Measurements from ENCODE around the gene SLC23A2. TPM values are rescaled to one million over a fixed set of nuclear protein-coding genes. Genes with fewer than 3 reads are reported as not detected.

Gene SLC23A2
- polyA plus RNA-seq, 3 donors = 3.3 to 28.4 (median 6.4) TPM

DNA sequence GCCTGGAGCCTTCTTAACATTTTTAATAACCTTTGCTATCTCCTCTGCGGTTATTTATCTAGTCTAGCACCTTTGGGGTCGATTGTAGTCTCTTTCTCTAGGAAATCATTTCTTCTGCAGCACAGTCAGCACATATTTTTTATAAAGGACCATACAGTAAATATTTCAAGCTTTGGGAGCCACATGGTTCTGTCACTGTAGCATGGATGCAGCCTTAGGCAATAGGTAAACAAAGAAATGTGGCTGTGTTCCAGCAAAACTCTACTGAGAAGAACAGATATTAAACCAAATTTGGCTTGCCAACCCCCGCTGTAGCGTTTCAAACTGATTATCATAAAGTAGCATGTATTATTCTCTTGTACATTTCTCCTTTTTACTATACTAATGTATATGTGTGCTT is 95.7 kb downstream of the SLC23A2 start:
- H4K20me1 ChIP-seq (ENCODE audit: insufficient read depth, low read length) = peaks cover 34% of the 10 kb centered on the region
- H3K9ac ChIP-seq (ENCODE audit: insufficient read depth, low read length, poor library complexity, severe bottlenecking) = no peak overlapping the region
- Mint-ChIP-seq H3K36me3 (peaks cover 49 to 72% of the 10 kb centered on the region in 2 donors), H3K4me1 (no peaks in the 10 kb centered on the region), H3K9me3 (peaks cover 0 to 2% (median 0%) of the 10 kb centered on the region in 7 donors), H3K27me3 (ENCODE audit: low read depth in 3 of 3) (peaks cover 0 to 1% (median 0%) of the 10 kb centered on the region in 3 donors), H3K27ac (no peak overlapping the region), H3K4me3 (no peak overlapping the region)
- peaks cover 21 to 78% of the 10 kb centered on the region in 2 donors for H3K36me3 ChIP-seq (replicated peaks in 1 of 2; ENCODE audit: control insufficient read depth in 1 of 2, insufficient read depth in 2 of 2, low read length in 2 of 2)
- H3K9me3 ChIP-seq (replicated peaks in 1 of 2; ENCODE audit: control insufficient read depth in 1 of 2, insufficient read depth in 1 of 2, low read length in 2 of 2) = no peaks in the 10 kb centered on the region
- H3K4me3 ChIP-seq (replicated peaks in 1 of 3; ENCODE audit: low read depth in 2 of 3, low read length in 3 of 3) = no peak overlapping the region
- no peak overlapping the region for H2AFZ ChIP-seq (ENCODE audit: insufficient read depth, low read depth, low read length, poor library complexity, severe bottlenecking)
- H3K27me3 ChIP-seq (ENCODE audit: control insufficient read depth in 2 of 2, insufficient read depth in 2 of 2, low read length in 2 of 2) = no peaks in the 10 kb centered on the region
- no peaks in the 10 kb centered on the region for H3K4me1 ChIP-seq (ENCODE audit: control insufficient read depth in 1 of 2, insufficient read depth in 2 of 2, low read length in 2 of 2)
- TF ChIP-seq, protein P1, sequence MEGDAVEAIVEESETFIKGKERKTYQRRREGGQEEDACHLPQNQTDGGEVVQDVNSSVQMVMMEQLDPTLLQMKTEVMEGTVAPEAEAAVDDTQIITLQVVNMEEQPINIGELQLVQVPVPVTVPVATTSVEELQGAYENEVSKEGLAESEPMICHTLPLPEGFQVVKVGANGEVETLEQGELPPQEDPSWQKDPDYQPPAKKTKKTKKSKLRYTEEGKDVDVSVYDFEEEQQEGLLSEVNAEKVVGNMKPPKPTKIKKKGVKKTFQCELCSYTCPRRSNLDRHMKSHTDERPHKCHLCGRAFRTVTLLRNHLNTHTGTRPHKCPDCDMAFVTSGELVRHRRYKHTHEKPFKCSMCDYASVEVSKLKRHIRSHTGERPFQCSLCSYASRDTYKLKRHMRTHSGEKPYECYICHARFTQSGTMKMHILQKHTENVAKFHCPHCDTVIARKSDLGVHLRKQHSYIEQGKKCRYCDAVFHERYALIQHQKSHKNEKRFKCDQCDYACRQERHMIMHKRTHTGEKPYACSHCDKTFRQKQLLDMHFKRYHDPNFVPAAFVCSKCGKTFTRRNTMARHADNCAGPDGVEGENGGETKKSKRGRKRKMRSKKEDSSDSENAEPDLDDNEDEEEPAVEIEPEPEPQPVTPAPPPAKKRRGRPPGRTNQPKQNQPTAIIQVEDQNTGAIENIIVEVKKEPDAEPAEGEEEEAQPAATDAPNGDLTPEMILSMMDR (IDR thresholded peaks at IDR 0.05) = no peak
- peaks cover 8% of the 10 kb centered on the region for H3K79me2 ChIP-seq (ENCODE audit: insufficient read depth, low read length)
- WGBS (ENCODE audit: insufficient coverage) = 100% methylated on average over 2 of the region's 4 CpGs
- H3K27ac ChIP-seq (ENCODE audit: low read depth in 1 of 2, low read length in 2 of 2) = no peak overlapping the region
- DNase-seq = no peak
- no peak overlapping the region for H3K4me2 ChIP-seq (replicated peaks; ENCODE audit: extremely low read depth, low read length, poor library complexity, severe bottlenecking)
- intact Hi-C loops (cut with micrococcal nuclease) = no loop called here

DNA sequence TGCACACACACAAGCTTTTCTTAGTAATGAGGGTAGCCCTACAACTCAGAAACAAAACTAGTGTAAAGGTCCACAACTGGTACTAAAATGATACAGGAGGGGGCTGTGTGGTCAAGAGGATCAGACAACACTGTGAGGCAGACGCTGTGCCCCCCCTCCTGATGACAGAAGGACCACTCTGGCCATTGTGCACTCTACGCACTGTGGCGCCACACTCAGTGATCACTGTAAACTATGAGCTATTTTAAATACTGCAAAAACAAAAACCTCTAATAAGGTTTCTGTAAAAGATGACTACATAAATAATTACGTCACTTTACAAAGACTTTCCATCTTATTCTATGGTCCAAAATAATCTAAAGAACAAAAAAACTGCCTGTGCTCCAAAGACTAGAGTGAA is 96.1 kb downstream of the SLC23A2 start:
- Histone ChIP-seq H3K4me1 (ENCODE audit: control insufficient read depth in 1 of 2, insufficient read depth in 2 of 2, low read length in 2 of 2) (no peaks in the 10 kb centered on the region), H3K79me2 (ENCODE audit: insufficient read depth, low read length) (peaks cover 8% of the 10 kb centered on the region), H3K27me3 (ENCODE audit: control insufficient read depth in 2 of 2, insufficient read depth in 2 of 2, low read length in 2 of 2) (no peaks in the 10 kb centered on the region), H3K27ac (ENCODE audit: low read depth in 1 of 2, low read length in 2 of 2) (no peak overlapping the region), H3K9me3 (replicated peaks in 1 of 2; ENCODE audit: control insufficient read depth in 1 of 2, insufficient read depth in 1 of 2, low read length in 2 of 2) (no peaks in the 10 kb centered on the region), H2AFZ (ENCODE audit: insufficient read depth, low read depth, low read length, poor library complexity, severe bottlenecking) (no peak overlapping the region), H3K4me3 (replicated peaks in 1 of 3; ENCODE audit: low read depth in 2 of 3, low read length in 3 of 3) (no peak overlapping the region), H3K4me2 (replicated peaks; ENCODE audit: extremely low read depth, low read length, poor library complexity, severe bottlenecking) (no peak overlapping the region), H3K36me3 (replicated peaks in 1 of 2; ENCODE audit: control insufficient read depth in 1 of 2, insufficient read depth in 2 of 2, low read length in 2 of 2) (peaks cover 24 to 79% of the 10 kb centered on the region in 2 donors), H3K9ac (ENCODE audit: insufficient read depth, low read length, poor library complexity, severe bottlenecking) (no peak overlapping the region), H4K20me1 (ENCODE audit: insufficient read depth, low read length) (peaks cover 34% of the 10 kb centered on the region)
- Mint-ChIP-seq H3K27me3 (ENCODE audit: low read depth in 3 of 3) (peaks cover 0 to 1% (median 0%) of the 10 kb centered on the region in 3 donors), H3K27ac (no peak overlapping the region), H3K36me3 (peaks cover 51 to 69% of the 10 kb centered on the region in 2 donors), H3K4me3 (no peak overlapping the region), H3K9me3 (peaks cover 0 to 2% (median 0%) of the 10 kb centered on the region in 7 donors), H3K4me1 (no peaks in the 10 kb centered on the region)
- 100% methylated on average over 2 of the region's 4 CpGs for WGBS (ENCODE audit: insufficient coverage)
- no peak for DNase-seq
- TF ChIP-seq, protein P1 (IDR thresholded peaks at IDR 0.05) = no peak
- intact Hi-C loops (cut with micrococcal nuclease) = no loop called here
